Ascending aorta (tissue), 2 donors: ENCODE measurements around the gene MXRA7. TPM values are rescaled to one million over a fixed set of nuclear protein-coding genes. Genes with fewer than 3 reads are reported as not detected.
A peak's percentile ranks its signal among the peaks of the same experiment; 100 is the strongest.

Source experiments
- DNase-seq, 2 donors: peaks; one replicate each; pipeline ENCODE4 v3.0.0-alpha.2; 2019; ENCODE audit warnings: low spot score in 2 of 2
- H3K27ac ChIP-seq, 2 donors: fragments of 200-600 bp; sonication (generic); one replicate each; pipeline ENCODE4 v1.5.1; 2016 to 2017; ENCODE audit warnings: mild to moderate bottlenecking in 1 of 2
- H3K27me3 ChIP-seq: fragments of 200-600 bp; sonication (generic); one replicate; pipeline ENCODE4 v1.5.1; 2017
- H3K36me3 ChIP-seq, 2 donors: fragments of 200-600 bp; sonication (generic); one replicate each; pipeline ENCODE4 v1.5.1; 2016
- H3K4me1 ChIP-seq, 2 donors: fragments of 200-600 bp; sonication (generic); one replicate each; pipeline ENCODE4 v1.5.1; 2016 to 2017; ENCODE audit warnings: mild to moderate bottlenecking in 1 of 2
- H3K4me3 ChIP-seq, 2 donors: fragments of 200-600 bp; sonication (generic); one replicate each; pipeline ENCODE4 v1.5.1; 2016 to 2017; ENCODE audit warnings: mild to moderate bottlenecking in 1 of 2
- H3K9me3 ChIP-seq, 2 donors: fragments of 200-600 bp; sonication (generic); one replicate each; pipeline ENCODE4 v1.5.1; 2016
- CTCF ChIP-seq, 3 experiments: fragments of 200-600 bp in 2 of 3; fragments of 450-650 bp in 1 of 3; sonication (generic) in 2 of 3; IDR thresholded peaks; one replicate each; pipeline ENCODE4 v1.5.1; 2016 to 2019; ENCODE audit warnings: antibody characterized with exemption in 3 of 3, mild to moderate bottlenecking in 1 of 3, moderate library complexity in 1 of 3
- intact Hi-C: fragments of 100-400 bp; cut with DNase I; formaldehyde crosslinking; loops from one replicate; pipeline ENCODE4 v1.15.1; 2023
- total RNA-seq: library from RNA; depleted of rRNA; stranded (reverse); fragments of >200 nt; gene quantifications from one replicate; pipeline ENCODE4 v1.1.0, GENCODE V29; 2016

Gene MXRA7
- total RNA-seq, 1 donor from 2014 or later: 122 TPM

- no peak overlapping the region for H3K4me3 ChIP-seq
- H3K27me3 ChIP-seq: no peaks in the 10 kb centered on the region
- DNase-seq: no peak
- TF ChIP-seq CTCF (IDR thresholded peaks at IDR 0.05): no peak
- peaks cover 17 to 26% of the 10 kb centered on the region in 2 donors for H3K4me1 ChIP-seq
- peaks cover 75 to 76% of the 10 kb centered on the region in 2 donors for H3K36me3 ChIP-seq
- H3K9me3 ChIP-seq: no peaks in the 10 kb centered on the region
- intact Hi-C loops: no loop called here
- H3K27ac ChIP-seq: no peak overlapping the region
Observed at GRCh38 chr17:76722279-76722678, 11.5 kb upstream of the MXRA7 start.

GRCh38 chr17:76721463-76721862, 10.7 kb upstream of the MXRA7 start:
- peaks cover 16 to 31% of the 10 kb centered on the region in 2 donors for H3K4me1 ChIP-seq
- H3K9me3 ChIP-seq: no peaks in the 10 kb centered on the region
- peaks cover 84% of the 10 kb centered on the region in 2 donors for H3K36me3 ChIP-seq
- intact Hi-C loops: no loop called here
- H3K4me3 ChIP-seq: no peak overlapping the region
- no peak for DNase-seq
- TF ChIP-seq CTCF (IDR thresholded peaks at IDR 0.05): no peak
- no peaks in the 10 kb centered on the region for H3K27me3 ChIP-seq
- H3K27ac ChIP-seq: no peak overlapping the region

GRCh38 chr17:76720941-76721340, 10.2 kb upstream of the MXRA7 start:
- no peak for DNase-seq
- H3K4me1 ChIP-seq: peaks cover 16 to 33% of the 10 kb centered on the region in 2 donors
- intact Hi-C loops: no loop called here

GRCh38 chr17:76720211-76720610, 9.4 kb upstream of the MXRA7 start:
- H3K9me3 ChIP-seq: no peaks in the 10 kb centered on the region
- no peaks in the 10 kb centered on the region for H3K27me3 ChIP-seq
- peaks cover 89 to 96% of the 10 kb centered on the region in 2 donors for H3K36me3 ChIP-seq
- no peak for TF ChIP-seq CTCF (IDR thresholded peaks at IDR 0.05)
- DNase-seq: no peak
- no peak overlapping the region for H3K27ac ChIP-seq
- intact Hi-C loops: no loop called here
- H3K4me1 ChIP-seq: peaks cover 13 to 38% of the 10 kb centered on the region in 2 donors
- H3K4me3 ChIP-seq: no peak overlapping the region

More at GRCh38 chr17:76720941-76721340, 10.2 kb upstream of the MXRA7 start:
- TF ChIP-seq CTCF (IDR thresholded peaks at IDR 0.05): no peak
- H3K36me3 ChIP-seq: peaks cover 89% of the 10 kb centered on the region in 2 donors
- no peak overlapping the region for H3K4me3 ChIP-seq
- H3K27me3 ChIP-seq: no peaks in the 10 kb centered on the region
- H3K9me3 ChIP-seq: no peaks in the 10 kb centered on the region
- H3K27ac ChIP-seq: no peak overlapping the region

- peaks cover 2 to 23% of the 10 kb centered on the region in 2 donors for H3K4me1 ChIP-seq
- peaks cover 79 to 92% of the 10 kb centered on the region in 2 donors for H3K36me3 ChIP-seq
- no peaks in the 10 kb centered on the region for H3K27me3 ChIP-seq
- no peaks in the 10 kb centered on the region for H3K9me3 ChIP-seq
- no peak for DNase-seq
- TF ChIP-seq CTCF (IDR thresholded peaks at IDR 0.05): no peak
- H3K27ac ChIP-seq: no peak overlapping the region
- intact Hi-C loops: loop anchor here (10.0 kb wide), 2 partner anchors 164 to 194 kb away; no protein-coding TSS in a partner anchor
- no peak overlapping the region for H3K4me3 ChIP-seq
Observed at GRCh38 chr17:76718516-76718915, 7.8 kb upstream of the MXRA7 start.

- no peak overlapping the region for H3K4me3 ChIP-seq
- peak overlapping the region; percentile 72 for H3K27ac ChIP-seq
- H3K36me3 ChIP-seq: peaks cover 64 to 86% of the 10 kb centered on the region in 2 donors
- DNase-seq: no peak
- intact Hi-C loops: loop anchor here (10.0 kb wide), 2 partner anchors 162 to 192 kb away; no protein-coding TSS in a partner anchor
- no peaks in the 10 kb centered on the region for H3K9me3 ChIP-seq
- H3K4me1 ChIP-seq: peaks cover 0 to 18% of the 10 kb centered on the region in 2 donors
- TF ChIP-seq CTCF (IDR thresholded peaks at IDR 0.05): no peak
- H3K27me3 ChIP-seq: no peaks in the 10 kb centered on the region
Observed at GRCh38 chr17:76716839-76717215, 6.1 kb upstream of the MXRA7 start.
